HFFc6 (cell line): Measurements from ENCODE around the gene PPP6R3. TPM values are rescaled to one million over a fixed set of nuclear protein-coding genes. Genes with fewer than 3 reads are reported as not detected.

Experiments
- DNase-seq: peaks from one replicate; pipeline ENCODE4 v3.0.0-alpha.2; 2018
- H3K27ac Mint-ChIP-seq: 2 replicates; pipeline ENCODE4 v1.8.0; 2020; ENCODE audit warnings: mild to moderate bottlenecking, mixed read lengths
- H3K27me3 Mint-ChIP-seq: 2 replicates; pipeline ENCODE4 v1.8.0; 2021; ENCODE audit warnings: mild to moderate bottlenecking, moderate library complexity, mixed read lengths; ENCODE audit not compliant: insufficient read depth
- H3K36me3 Mint-ChIP-seq: 2 replicates; pipeline ENCODE4 v1.8.0; 2021; ENCODE audit warnings: low read depth, mixed read lengths
- H3K4me1 Mint-ChIP-seq: 2 replicates; pipeline ENCODE4 v1.8.0; 2020; ENCODE audit warnings: low read depth, mixed read lengths
- H3K4me3 Mint-ChIP-seq: 2 replicates; pipeline ENCODE4 v1.8.0; 2020; ENCODE audit warnings: mild to moderate bottlenecking, moderate library complexity, mixed read lengths
- H3K9me3 Mint-ChIP-seq: 2 replicates; pipeline ENCODE4 v1.8.0; 2020; ENCODE audit warnings: mild to moderate bottlenecking, mixed read lengths
- CTCF ChIP-seq: fragments of 200-600 bp; sonication (generic); IDR thresholded peaks from 2 replicates; pipeline ENCODE4 v1.5.0; 2021; ENCODE audit warnings: antibody characterized with exemption, mild to moderate bottlenecking
- total RNA-seq, 6 experiments: library from RNA; stranded (reverse); fragmentation: NEBNext Ultra II Directional; extraction: Animal tissue kit (Norgen Biotek cat#: 25700); gene quantifications; 2 replicates in 1 of 6; 3 replicates in 5 of 6; pipeline ENCODE4 v1.2.3, GENCODE V29; 2021

The PPP6R3 gene
- total RNA-seq, 6 experiments from 2014 or later = 62.5 to 72.0 (median 67.8) TPM

GRCh38 chr11:68424981-68425865 is 35.3 kb upstream of the PPP6R3 start:
- no peaks in the 10 kb centered on the region for H3K4me1 Mint-ChIP-seq
- peaks cover 19% of the 10 kb centered on the region for H3K9me3 Mint-ChIP-seq
- DNase-seq = no peak
- H3K27me3 Mint-ChIP-seq = peaks cover 5% of the 10 kb centered on the region
- no peak overlapping the region for H3K27ac Mint-ChIP-seq
- TF ChIP-seq CTCF = no peak
- H3K4me3 Mint-ChIP-seq = no peak overlapping the region
- peaks cover 13% of the 10 kb centered on the region for H3K36me3 Mint-ChIP-seq

- no peaks in the 10 kb centered on the region for H3K4me1 Mint-ChIP-seq
- no peak overlapping the region for H3K4me3 Mint-ChIP-seq
- no peak overlapping the region for H3K27ac Mint-ChIP-seq
- peaks cover 5% of the 10 kb centered on the region for H3K27me3 Mint-ChIP-seq
- H3K36me3 Mint-ChIP-seq = peaks cover 20% of the 10 kb centered on the region
- peaks cover 26% of the 10 kb centered on the region for H3K9me3 Mint-ChIP-seq
- no peak for TF ChIP-seq CTCF
- DNase-seq = no peak
These were observed 34.6 kb upstream of the PPP6R3 start for GRCh38 chr11:68425866-68426380.

DNA sequence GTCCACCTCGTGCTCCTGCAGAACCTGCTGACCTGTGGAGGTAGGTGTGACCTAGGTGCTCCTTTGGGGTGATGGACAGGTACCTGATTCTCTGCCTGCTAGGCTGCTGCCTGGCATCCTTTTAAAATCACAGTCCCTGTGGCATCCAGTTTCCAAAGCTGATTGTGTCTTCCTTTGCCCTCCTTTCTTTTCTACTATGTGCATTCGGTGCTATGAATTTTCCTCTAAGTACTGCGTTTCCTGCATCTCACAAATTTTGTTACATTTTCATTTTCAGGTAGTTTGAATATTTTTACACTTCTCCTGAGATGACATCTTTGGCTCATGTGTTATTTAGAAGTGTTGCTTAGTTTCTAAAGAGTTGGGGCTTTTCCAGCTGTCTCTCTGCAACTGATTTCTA is 30.9 kb upstream of the PPP6R3 start:
- Mint-ChIP-seq H3K36me3 (peaks cover 20% of the 10 kb centered on the region), H3K9me3 (peaks cover 26% of the 10 kb centered on the region), H3K4me1 (no peaks in the 10 kb centered on the region), H3K4me3 (no peak overlapping the region), H3K27ac (no peak overlapping the region), H3K27me3 (peaks cover 5% of the 10 kb centered on the region; the same call in 1 of the 2 replicates)
- TF ChIP-seq CTCF = no peak
- no peak for DNase-seq

DNA sequence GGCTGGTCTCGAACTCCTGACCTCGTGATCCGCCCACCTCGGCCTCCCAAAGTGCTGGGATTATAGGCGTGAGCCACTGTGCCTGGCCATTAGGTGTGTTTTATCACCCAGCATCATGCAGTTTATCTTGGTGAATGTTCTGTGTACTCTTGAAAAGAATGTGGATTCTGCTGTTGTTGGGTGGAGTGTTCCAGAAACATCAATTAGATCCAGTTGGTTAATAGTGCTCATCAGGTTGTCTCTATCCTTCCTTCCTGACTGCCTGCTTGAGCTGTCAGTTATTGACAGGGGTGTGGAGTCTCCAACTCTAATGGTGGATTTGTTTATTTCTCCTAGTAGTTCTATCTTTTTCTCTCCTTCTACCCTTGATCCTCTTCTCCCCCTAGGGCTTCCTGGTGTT is 30.2 kb upstream of the PPP6R3 start:
- Mint-ChIP-seq H3K9me3 (peaks cover 26% of the 10 kb centered on the region), H3K27me3 (peaks cover 3% of the 10 kb centered on the region; the same call in 1 of the 2 replicates), H3K4me3 (no peak overlapping the region), H3K36me3 (peaks cover 20% of the 10 kb centered on the region), H3K4me1 (no peaks in the 10 kb centered on the region), H3K27ac (no peak overlapping the region)
- TF ChIP-seq CTCF = no peak
- no peak for DNase-seq

GRCh38 chr11:68430801-68431200 is 29.8 kb upstream of the PPP6R3 start:
- no peak for TF ChIP-seq CTCF
- peaks cover 26% of the 10 kb centered on the region for H3K9me3 Mint-ChIP-seq
- H3K27me3 Mint-ChIP-seq = peaks cover 3% of the 10 kb centered on the region; the same call in 1 of the 2 replicates
- peaks cover 20% of the 10 kb centered on the region for H3K36me3 Mint-ChIP-seq
- no peaks in the 10 kb centered on the region for H3K4me1 Mint-ChIP-seq
- no peak for DNase-seq
- H3K27ac Mint-ChIP-seq = no peak overlapping the region
- no peak overlapping the region for H3K4me3 Mint-ChIP-seq
